GM23338 (cell line): ENCODE data around the gene SMOC1. TPM values are rescaled to one million over a fixed set of nuclear protein-coding genes. Genes with fewer than 3 reads are reported as not detected.

Experiments used
- ATAC-seq: fragments of 200-7000 bp; cut with Tn5 transposase; 3 replicates; pipeline ENCODE4 v1.9.1; 2020
- DNase-seq: peaks from one replicate; pipeline ENCODE4 v3.0.0-alpha.2; 2015; ENCODE audit warnings: low spot score
- H2AFZ ChIP-seq: fragments of 200-600 bp; sonication (generic); 2 replicates; pipeline ENCODE4 v1.8.0; 2016; ENCODE audit warnings: antibody characterized with exemption, mild to moderate bottlenecking, moderate library complexity
- H3F3A ChIP-seq: fragments of 200-600 bp; sonication (generic); replicated peaks from 2 replicates; pipeline ENCODE4 v1.8.0; 2017; ENCODE audit warnings: antibody characterized with exemption, mixed run types, low read depth
- H3K27ac ChIP-seq: fragments of 200-600 bp; sonication (generic); 2 replicates; pipeline ENCODE4 v1.6.1; 2016; ENCODE audit warnings: low read depth
- H3K27me3 ChIP-seq: fragments of 200-600 bp; sonication (generic); 2 replicates; pipeline ENCODE4 v1.8.0; 2016; ENCODE audit warnings: mild to moderate bottlenecking, mixed run types, moderate library complexity; ENCODE audit not compliant: insufficient read depth
- H3K36me3 ChIP-seq: fragments of 200-600 bp; sonication (generic); 2 replicates; pipeline ENCODE4 v1.8.0; 2016; ENCODE audit warnings: mild to moderate bottlenecking; ENCODE audit not compliant: insufficient read depth
- H3K4me1 ChIP-seq: fragments of 200-600 bp; sonication (generic); 2 replicates; pipeline ENCODE4 v1.8.0; 2016; ENCODE audit warnings: mild to moderate bottlenecking, moderate library complexity; ENCODE audit not compliant: insufficient read depth
- H3K4me2 ChIP-seq: fragments of 200-600 bp; sonication (generic); 2 replicates; pipeline ENCODE4 v1.7.1; 2017; ENCODE audit warnings: mixed run types
- H3K4me3 ChIP-seq: fragments of 200-600 bp; sonication (generic); 2 replicates; pipeline ENCODE4 v1.6.1; 2016; ENCODE audit warnings: mixed run types
- H3K79me2 ChIP-seq: fragments of 200-600 bp; sonication (generic); replicated peaks from 2 replicates; pipeline ENCODE4 v1.8.0; 2017; ENCODE audit warnings: mild to moderate bottlenecking; ENCODE audit not compliant: insufficient read depth
- H3K9me2 ChIP-seq: fragments of 200-600 bp; sonication (generic); 2 replicates; pipeline ENCODE4 v1.8.0; 2017; ENCODE audit not compliant: insufficient read depth
- H4K20me1 ChIP-seq: fragments of 200-600 bp; sonication (generic); replicated peaks from 2 replicates; pipeline ENCODE4 v1.8.0; 2017; ENCODE audit warnings: mild to moderate bottlenecking; ENCODE audit not compliant: insufficient read depth
- H3K27ac Mint-ChIP-seq: 2 replicates; pipeline ENCODE4 v1.8.0; 2020; ENCODE audit warnings: inconsistent platforms, mild to moderate bottlenecking, moderate library complexity, mixed read lengths
- H3K27me3 Mint-ChIP-seq: 3 replicates; pipeline ENCODE4 v1.8.0; 2022; ENCODE audit warnings: low read depth, mild to moderate bottlenecking, moderate library complexity, mixed read lengths, inconsistent platforms; ENCODE audit not compliant: insufficient read depth, poor library complexity
- H3K36me3 Mint-ChIP-seq: 3 replicates; pipeline ENCODE4 v1.8.0; 2021; ENCODE audit warnings: low read depth, mild to moderate bottlenecking, inconsistent platforms, moderate library complexity, mixed read lengths
- H3K4me1 Mint-ChIP-seq: 3 replicates; pipeline ENCODE4 v1.8.0; 2020; ENCODE audit warnings: mild to moderate bottlenecking, inconsistent platforms, mixed read lengths
- H3K4me3 Mint-ChIP-seq: 3 replicates; pipeline ENCODE4 v1.8.0; 2021; ENCODE audit warnings: moderate library complexity, mild to moderate bottlenecking, inconsistent platforms, mixed read lengths
- H3K9me3 Mint-ChIP-seq: 3 replicates; pipeline ENCODE4 v1.8.0; 2020; ENCODE audit warnings: moderate library complexity, mild to moderate bottlenecking, inconsistent platforms, mixed read lengths
- CREB1 ChIP-seq: fragments of 250-450 bp; sonication (Bioruptor Pico); IDR thresholded peaks from 2 replicates; pipeline ENCODE4 v1.5.0; 2020; ENCODE audit warnings: low read depth, mild to moderate bottlenecking, moderate library complexity
- CTCF ChIP-seq, 2 experiments: fragments of 200-600 bp in 1 of 2; sonication (generic) in 1 of 2; conservative IDR thresholded peaks; 2 replicates each; pipeline versions ENCODE4 v1.5.1 to v1.6.1; 2016 to 2017; ENCODE audit warnings: antibody characterized with exemption in 2 of 2, low read depth in 2 of 2, mild to moderate bottlenecking in 2 of 2, moderate library complexity in 1 of 2
- EZH2 ChIP-seq: fragments of 200-600 bp; sonication (generic); IDR thresholded peaks from one replicate; pipeline ENCODE4 v1.8.0; 2017; ENCODE audit warnings: antibody characterized with exemption, mild to moderate bottlenecking, low read depth; ENCODE audit not compliant: unreplicated experiment
- EZH2phosphoT487 ChIP-seq: fragments of 200-600 bp; sonication (generic); IDR thresholded peaks from one replicate; pipeline ENCODE4 v1.8.1; 2018; ENCODE audit warnings: antibody characterized with exemption; ENCODE audit not compliant: unreplicated experiment
- JUNB ChIP-seq: IDR thresholded peaks from one replicate; pipeline ENCODE4 v1.6.1; 2016; ENCODE audit warnings: antibody characterized with exemption; ENCODE audit not compliant: unreplicated experiment
- NANOG ChIP-seq: IDR thresholded peaks from 2 replicates; pipeline ENCODE4 v1.6.1; 2016; ENCODE audit warnings: antibody characterized with exemption, borderline replicate concordance
- POLR2AphosphoS5 ChIP-seq: IDR thresholded peaks from 2 replicates; pipeline ENCODE4 v1.6.1; 2016; ENCODE audit warnings: antibody characterized with exemption, low read depth
- STAT1 ChIP-seq: IDR thresholded peaks from one replicate; pipeline ENCODE4 v1.6.1; 2016; ENCODE audit warnings: antibody characterized with exemption; ENCODE audit not compliant: unreplicated experiment
- ZNF114 ChIP-seq: fragments of 250-450 bp; sonication (Bioruptor Pico); IDR thresholded peaks from 2 replicates; pipeline ENCODE4 v1.5.0; 2020; ENCODE audit warnings: mild to moderate bottlenecking, moderate library complexity
- ZNF331 ChIP-seq: fragments of 250-450 bp; sonication (Bioruptor Pico); IDR thresholded peaks from 2 replicates; pipeline ENCODE4 v1.5.0; 2020; ENCODE audit warnings: low read depth, mild to moderate bottlenecking, moderate library complexity
- polyA plus RNA-seq: library from polyadenylated mRNA; unstranded; fragments of >200 nt; fragmentation: Nextera tagmentation; extraction: Ambion mirVana; gene quantifications from 2 replicates; pipeline ENCODE4 v1.2.1, GENCODE V29; 2016
- total RNA-seq: library from RNA; depleted of rRNA; stranded (reverse); fragments of >200 nt; shearing (Covaris generic); gene quantifications from 2 replicates; pipeline ENCODE4 v1.2.3, GENCODE V29; 2014
- TF ChIP-seq, protein P1 (sequence below): IDR thresholded peaks from one replicate; pipeline ENCODE4 v1.6.1; 2018; ENCODE audit warnings: antibody characterized with exemption; ENCODE audit not compliant: unreplicated experiment
- TF ChIP-seq, protein P2 (sequence below): fragments of 250-450 bp; sonication (Bioruptor Pico); IDR thresholded peaks from 2 replicates; pipeline ENCODE4 v1.5.0; 2020; ENCODE audit warnings: mild to moderate bottlenecking, moderate library complexity
- TF ChIP-seq, protein P3 (sequence below): IDR thresholded peaks from 2 replicates; pipeline ENCODE4 v1.6.1; 2016; ENCODE audit warnings: antibody characterized with exemption

SMOC1 gene
- total and polyA plus RNA-seq, 2 experiments from 2014 or later: 0.79 to 1.6 TPM

GRCh38 chr14:70059545-70059944, 180.3 kb downstream of the SMOC1 start:
- H2AFZ ChIP-seq: no peak overlapping the region
- no peaks in the 10 kb centered on the region for H3F3A ChIP-seq
- no peak overlapping the region for H3K4me2 ChIP-seq
- H3K4me3 Mint-ChIP-seq: no peak overlapping the region
- H3K36me3 ChIP-seq: no peaks in the 10 kb centered on the region
- H3K4me1 ChIP-seq: peaks cover 12% of the 10 kb centered on the region
- no peaks in the 10 kb centered on the region for H4K20me1 ChIP-seq
- H3K27ac ChIP-seq: no peak overlapping the region
- no peak overlapping the region for H3K27ac Mint-ChIP-seq
- ATAC-seq (no peak), DNase-seq (no peak)
- no peak overlapping the region for H3K4me3 ChIP-seq
- peaks cover 19% of the 10 kb centered on the region; the same call in 1 of the 2 replicates for H3K9me2 ChIP-seq
- peaks cover 6% of the 10 kb centered on the region for H3K4me1 Mint-ChIP-seq
- no peaks in the 10 kb centered on the region for H3K9me3 Mint-ChIP-seq
- H3K27me3 Mint-ChIP-seq: peaks cover 2% of the 10 kb centered on the region
- H3K79me2 ChIP-seq: no peaks in the 10 kb centered on the region
- TF ChIP-seq STAT1 (no peak), EZH2phosphoT487 (no peak), ZNF331 (CRISPR knock-in tag) (no peak), POLR2AphosphoS5 (no peak), EZH2 (no peak), CREB1 (CRISPR knock-in tag) (no peak), ZNF114 (CRISPR knock-in tag) (no peak), CTCF (conservative IDR thresholded peaks at IDR 0.05; ENCODE audit: low read depth in 2 of 2) (no peak), JUNB (no peak), NANOG (no peak)
- TF ChIP-seq, protein P1, sequence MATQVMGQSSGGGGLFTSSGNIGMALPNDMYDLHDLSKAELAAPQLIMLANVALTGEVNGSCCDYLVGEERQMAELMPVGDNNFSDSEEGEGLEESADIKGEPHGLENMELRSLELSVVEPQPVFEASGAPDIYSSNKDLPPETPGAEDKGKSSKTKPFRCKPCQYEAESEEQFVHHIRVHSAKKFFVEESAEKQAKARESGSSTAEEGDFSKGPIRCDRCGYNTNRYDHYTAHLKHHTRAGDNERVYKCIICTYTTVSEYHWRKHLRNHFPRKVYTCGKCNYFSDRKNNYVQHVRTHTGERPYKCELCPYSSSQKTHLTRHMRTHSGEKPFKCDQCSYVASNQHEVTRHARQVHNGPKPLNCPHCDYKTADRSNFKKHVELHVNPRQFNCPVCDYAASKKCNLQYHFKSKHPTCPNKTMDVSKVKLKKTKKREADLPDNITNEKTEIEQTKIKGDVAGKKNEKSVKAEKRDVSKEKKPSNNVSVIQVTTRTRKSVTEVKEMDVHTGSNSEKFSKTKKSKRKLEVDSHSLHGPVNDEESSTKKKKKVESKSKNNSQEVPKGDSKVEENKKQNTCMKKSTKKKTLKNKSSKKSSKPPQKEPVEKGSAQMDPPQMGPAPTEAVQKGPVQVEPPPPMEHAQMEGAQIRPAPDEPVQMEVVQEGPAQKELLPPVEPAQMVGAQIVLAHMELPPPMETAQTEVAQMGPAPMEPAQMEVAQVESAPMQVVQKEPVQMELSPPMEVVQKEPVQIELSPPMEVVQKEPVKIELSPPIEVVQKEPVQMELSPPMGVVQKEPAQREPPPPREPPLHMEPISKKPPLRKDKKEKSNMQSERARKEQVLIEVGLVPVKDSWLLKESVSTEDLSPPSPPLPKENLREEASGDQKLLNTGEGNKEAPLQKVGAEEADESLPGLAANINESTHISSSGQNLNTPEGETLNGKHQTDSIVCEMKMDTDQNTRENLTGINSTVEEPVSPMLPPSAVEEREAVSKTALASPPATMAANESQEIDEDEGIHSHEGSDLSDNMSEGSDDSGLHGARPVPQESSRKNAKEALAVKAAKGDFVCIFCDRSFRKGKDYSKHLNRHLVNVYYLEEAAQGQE: no peak
- TF ChIP-seq, protein P2, sequence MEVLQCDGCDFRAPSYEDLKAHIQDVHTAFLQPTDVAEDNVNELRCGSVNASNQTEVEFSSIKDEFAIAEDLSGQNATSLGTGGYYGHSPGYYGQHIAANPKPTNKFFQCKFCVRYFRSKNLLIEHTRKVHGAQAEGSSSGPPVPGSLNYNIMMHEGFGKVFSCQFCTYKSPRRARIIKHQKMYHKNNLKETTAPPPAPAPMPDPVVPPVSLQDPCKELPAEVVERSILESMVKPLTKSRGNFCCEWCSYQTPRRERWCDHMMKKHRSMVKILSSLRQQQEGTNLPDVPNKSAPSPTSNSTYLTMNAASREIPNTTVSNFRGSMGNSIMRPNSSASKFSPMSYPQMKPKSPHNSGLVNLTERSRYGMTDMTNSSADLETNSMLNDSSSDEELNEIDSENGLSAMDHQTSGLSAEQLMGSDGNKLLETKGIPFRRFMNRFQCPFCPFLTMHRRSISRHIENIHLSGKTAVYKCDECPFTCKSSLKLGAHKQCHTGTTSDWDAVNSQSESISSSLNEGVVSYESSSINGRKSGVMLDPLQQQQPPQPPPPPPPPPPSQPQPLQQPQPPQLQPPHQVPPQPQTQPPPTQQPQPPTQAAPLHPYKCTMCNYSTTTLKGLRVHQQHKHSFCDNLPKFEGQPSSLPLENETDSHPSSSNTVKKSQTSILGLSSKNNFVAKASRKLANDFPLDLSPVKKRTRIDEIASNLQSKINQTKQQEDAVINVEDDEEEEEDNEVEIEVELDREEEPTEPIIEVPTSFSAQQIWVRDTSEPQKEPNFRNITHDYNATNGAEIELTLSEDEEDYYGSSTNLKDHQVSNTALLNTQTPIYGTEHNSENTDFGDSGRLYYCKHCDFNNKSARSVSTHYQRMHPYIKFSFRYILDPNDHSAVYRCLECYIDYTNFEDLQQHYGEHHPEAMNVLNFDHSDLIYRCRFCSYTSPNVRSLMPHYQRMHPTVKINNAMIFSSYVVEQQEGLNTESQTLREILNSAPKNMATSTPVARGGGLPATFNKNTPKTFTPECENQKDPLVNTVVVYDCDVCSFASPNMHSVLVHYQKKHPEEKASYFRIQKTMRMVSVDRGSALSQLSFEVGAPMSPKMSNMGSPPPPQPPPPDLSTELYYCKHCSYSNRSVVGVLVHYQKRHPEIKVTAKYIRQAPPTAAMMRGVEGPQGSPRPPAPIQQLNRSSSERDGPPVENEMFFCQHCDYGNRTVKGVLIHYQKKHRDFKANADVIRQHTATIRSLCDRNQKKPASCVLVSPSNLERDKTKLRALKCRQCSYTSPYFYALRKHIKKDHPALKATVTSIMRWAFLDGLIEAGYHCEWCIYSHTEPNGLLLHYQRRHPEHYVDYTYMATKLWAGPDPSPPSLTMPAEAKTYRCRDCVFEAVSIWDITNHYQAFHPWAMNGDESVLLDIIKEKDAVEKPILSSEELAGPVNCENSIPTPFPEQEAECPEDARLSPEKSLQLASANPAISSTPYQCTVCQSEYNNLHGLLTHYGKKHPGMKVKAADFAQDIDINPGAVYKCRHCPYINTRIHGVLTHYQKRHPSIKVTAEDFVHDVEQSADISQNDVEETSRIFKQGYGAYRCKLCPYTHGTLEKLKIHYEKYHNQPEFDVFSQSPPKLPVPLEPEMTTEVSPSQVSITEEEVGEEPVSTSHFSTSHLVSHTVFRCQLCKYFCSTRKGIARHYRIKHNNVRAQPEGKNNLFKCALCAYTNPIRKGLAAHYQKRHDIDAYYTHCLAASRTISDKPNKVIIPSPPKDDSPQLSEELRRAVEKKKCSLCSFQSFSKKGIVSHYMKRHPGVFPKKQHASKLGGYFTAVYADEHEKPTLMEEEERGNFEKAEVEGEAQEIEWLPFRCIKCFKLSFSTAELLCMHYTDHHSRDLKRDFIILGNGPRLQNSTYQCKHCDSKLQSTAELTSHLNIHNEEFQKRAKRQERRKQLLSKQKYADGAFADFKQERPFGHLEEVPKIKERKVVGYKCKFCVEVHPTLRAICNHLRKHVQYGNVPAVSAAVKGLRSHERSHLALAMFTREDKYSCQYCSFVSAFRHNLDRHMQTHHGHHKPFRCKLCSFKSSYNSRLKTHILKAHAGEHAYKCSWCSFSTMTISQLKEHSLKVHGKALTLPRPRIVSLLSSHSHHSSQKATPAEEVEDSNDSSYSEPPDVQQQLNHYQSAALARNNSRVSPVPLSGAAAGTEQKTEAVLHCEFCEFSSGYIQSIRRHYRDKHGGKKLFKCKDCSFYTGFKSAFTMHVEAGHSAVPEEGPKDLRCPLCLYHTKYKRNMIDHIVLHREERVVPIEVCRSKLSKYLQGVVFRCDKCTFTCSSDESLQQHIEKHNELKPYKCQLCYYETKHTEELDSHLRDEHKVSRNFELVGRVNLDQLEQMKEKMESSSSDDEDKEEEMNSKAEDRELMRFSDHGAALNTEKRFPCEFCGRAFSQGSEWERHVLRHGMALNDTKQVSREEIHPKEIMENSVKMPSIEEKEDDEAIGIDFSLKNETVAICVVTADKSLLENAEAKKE (CRISPR knock-in tag): no peak
- TF ChIP-seq, protein P3, sequence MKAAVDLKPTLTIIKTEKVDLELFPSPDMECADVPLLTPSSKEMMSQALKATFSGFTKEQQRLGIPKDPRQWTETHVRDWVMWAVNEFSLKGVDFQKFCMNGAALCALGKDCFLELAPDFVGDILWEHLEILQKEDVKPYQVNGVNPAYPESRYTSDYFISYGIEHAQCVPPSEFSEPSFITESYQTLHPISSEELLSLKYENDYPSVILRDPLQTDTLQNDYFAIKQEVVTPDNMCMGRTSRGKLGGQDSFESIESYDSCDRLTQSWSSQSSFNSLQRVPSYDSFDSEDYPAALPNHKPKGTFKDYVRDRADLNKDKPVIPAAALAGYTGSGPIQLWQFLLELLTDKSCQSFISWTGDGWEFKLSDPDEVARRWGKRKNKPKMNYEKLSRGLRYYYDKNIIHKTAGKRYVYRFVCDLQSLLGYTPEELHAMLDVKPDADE: no peak
- H3K27me3 ChIP-seq: no peaks in the 10 kb centered on the region
- no peaks in the 10 kb centered on the region for H3K36me3 Mint-ChIP-seq
